HEK293 (cell line): ENCODE data around the gene PLP2.
"Not testable (repeated sequence)": the region's sequence is repeated elsewhere in the genome, so short reads cannot be mapped to it uniquely, and the experiment has no call there.

Source experiments
- CTCF ChIA-PET: fragments of 350-600 bp; formaldehyde crosslinking; extraction: SDS; loops from one replicate; lab custom pipeline; 2021; ENCODE audit warnings: antibody characterized with exemption; lab: Yijun Ruan, JAX
- POLR2A ChIA-PET: fragments of 300-600 bp; formaldehyde crosslinking; extraction: SDS; loops from one replicate; lab custom pipeline; 2020; ENCODE audit warnings: antibody characterized with exemption, inconsistent platforms; lab: Yijun Ruan, JAX
- H3K27ac ChIP-seq: fragments of 200-500 bp; sonication (Bioruptor generic); 2 replicates; pipeline ENCODE4 v1.5.1; 2014; ENCODE audit warnings: low read depth, low read length, control low read depth, inconsistent platforms; ENCODE audit errors: extremely low read depth
- H3K36me3 ChIP-seq, 2 experiments: fragments of 200-500 bp in 1 of 2; sonication (Bioruptor generic) in 1 of 2; 1 replicate in 1 of 2; 2 replicates in 1 of 2; pipeline ENCODE4 v1.5.1; 2014 to 2017; ENCODE audit warnings: inconsistent platforms in 2 of 2, low read length in 2 of 2; ENCODE audit not compliant: control insufficient read depth in 2 of 2, insufficient read depth in 1 of 2
- H3K4me1 ChIP-seq: fragments of 200-500 bp; sonication (Bioruptor generic); 2 replicates; pipeline ENCODE4 v1.5.1; 2014; ENCODE audit warnings: mild to moderate bottlenecking, low read length, inconsistent platforms; ENCODE audit not compliant: control insufficient read depth, insufficient read depth
- H3K4me3 ChIP-seq: 2 replicates; pipeline ENCODE4 v1.5.1; 2011; ENCODE audit warnings: low read depth, mild to moderate bottlenecking, control low read depth, low read length, moderate library complexity
- H3K9me3 ChIP-seq: fragments of 200-500 bp; sonication (Bioruptor generic); 2 replicates; pipeline ENCODE4 v1.5.1; 2014; ENCODE audit warnings: low read depth, low read length, inconsistent platforms; ENCODE audit not compliant: control insufficient read depth, insufficient read depth
- HOXD13 ChIP-seq: sonication (generic); formaldehyde crosslinking; IDR thresholded peaks from 2 replicates; pipeline ENCODE4 v1.8.0; 2022; ENCODE audit warnings: missing genetic modification reagents, borderline replicate concordance
- PRDM2 ChIP-seq: fragments of 450-650 bp; formaldehyde crosslinking; IDR thresholded peaks from 2 replicates; pipeline ENCODE4 v1.5.1; 2016; ENCODE audit warnings: missing biosample characterization, missing genetic modification characterization, borderline replicate concordance
- RBAK ChIP-seq: fragments of 450-650 bp; formaldehyde crosslinking; IDR thresholded peaks from 2 replicates; pipeline ENCODE4 v1.5.1; 2016; ENCODE audit warnings: missing biosample characterization, missing genetic modification characterization
- WT1 ChIP-seq: fragments of 450-650 bp; formaldehyde crosslinking; IDR thresholded peaks from 2 replicates; pipeline ENCODE4 v1.5.1; 2016; ENCODE audit warnings: missing biosample characterization, missing genetic modification characterization
- ZBTB11 ChIP-seq: fragments of 450-650 bp; formaldehyde crosslinking; conservative IDR thresholded peaks from 2 replicates; pipeline ENCODE4 v1.5.1; 2016; ENCODE audit warnings: low read depth, missing biosample characterization, missing genetic modification characterization
- ZEB2 ChIP-seq: fragments of 450-650 bp; formaldehyde crosslinking; IDR thresholded peaks from 2 replicates; pipeline ENCODE4 v1.5.1; 2016; ENCODE audit warnings: missing biosample characterization, missing genetic modification characterization
- ZIC2 ChIP-seq: fragments of 450-650 bp; formaldehyde crosslinking; IDR thresholded peaks from 2 replicates; pipeline ENCODE4 v1.5.1; 2016; ENCODE audit warnings: missing biosample characterization, missing genetic modification characterization
- ZNF211 ChIP-seq: fragments of 450-650 bp; formaldehyde crosslinking; IDR thresholded peaks from 2 replicates; pipeline ENCODE4 v1.5.1; 2016; ENCODE audit warnings: low read depth, missing biosample characterization, missing genetic modification characterization
- ZNF223 ChIP-seq: fragments of 450-650 bp; formaldehyde crosslinking; IDR thresholded peaks from 2 replicates; pipeline ENCODE4 v1.5.1; 2016; ENCODE audit warnings: missing biosample characterization, missing genetic modification characterization
- ZNF24 ChIP-seq: fragments of 450-650 bp; formaldehyde crosslinking; IDR thresholded peaks from 2 replicates; pipeline ENCODE4 v1.5.1; 2016; ENCODE audit warnings: missing biosample characterization, missing genetic modification characterization
- ZNF341 ChIP-seq: fragments of 450-650 bp; formaldehyde crosslinking; IDR thresholded peaks from 2 replicates; pipeline ENCODE4; 2016; ENCODE audit warnings: low read depth, missing biosample characterization, missing genetic modification characterization
- ZNF37A ChIP-seq: fragments of 450-650 bp; IDR thresholded peaks from 2 replicates; pipeline ENCODE4 v1.5.1; 2018; ENCODE audit warnings: missing biosample characterization, missing genetic modification characterization
- ZNF423 ChIP-seq: fragments of 450-650 bp; formaldehyde crosslinking; IDR thresholded peaks from 2 replicates; pipeline ENCODE4 v1.5.1; 2016; ENCODE audit warnings: missing biosample characterization, missing genetic modification characterization
- ZNF473 ChIP-seq: fragments of 450-650 bp; formaldehyde crosslinking; IDR thresholded peaks from 2 replicates; pipeline ENCODE4 v1.5.1; 2017; ENCODE audit warnings: missing biosample characterization, missing genetic modification characterization
- ZNF521 ChIP-seq: fragments of 450-650 bp; formaldehyde crosslinking; IDR thresholded peaks from 2 replicates; pipeline ENCODE4 v1.5.1; 2017; ENCODE audit warnings: missing biosample characterization, mild to moderate bottlenecking, missing genetic modification characterization
- ZNF639 ChIP-seq: fragments of 450-650 bp; formaldehyde crosslinking; IDR thresholded peaks from 2 replicates; pipeline ENCODE4 v1.5.1; 2016; ENCODE audit warnings: missing biosample characterization, missing genetic modification characterization
- ZNF645 ChIP-seq: fragments of 450-650 bp; formaldehyde crosslinking; IDR thresholded peaks from 2 replicates; pipeline ENCODE4; 2016; ENCODE audit warnings: missing biosample characterization, missing genetic modification characterization
- ZNF658 ChIP-seq: fragments of 450-650 bp; formaldehyde crosslinking; IDR thresholded peaks from 2 replicates; pipeline ENCODE4; 2016; ENCODE audit warnings: missing biosample characterization, missing genetic modification characterization
- ZNF660 ChIP-seq: fragments of 450-650 bp; IDR thresholded peaks from 2 replicates; pipeline ENCODE4 v1.5.1; 2018; ENCODE audit warnings: missing biosample characterization, mild to moderate bottlenecking, missing genetic modification characterization
- ZNF664 ChIP-seq: fragments of 450-650 bp; formaldehyde crosslinking; IDR thresholded peaks from 2 replicates; pipeline ENCODE4 v1.5.1; 2016; ENCODE audit warnings: missing biosample characterization, missing genetic modification characterization
- ZSCAN30 ChIP-seq: fragments of 450-650 bp; IDR thresholded peaks from 2 replicates; pipeline ENCODE4 v1.5.1; 2018; ENCODE audit warnings: missing biosample characterization, mild to moderate bottlenecking, missing genetic modification characterization, moderate library complexity

The PLP2 gene

GRCh38 chrX:49172280-49172780 is 632 bp downstream of the PLP2 start (continued):
- TF ChIP-seq ZBTB11 (tag by site-specific recombination) = no peak; the same call in 1 of the 2 replicates
- TF ChIP-seq ZNF473 (tag by site-specific recombination) = no peak
- TF ChIP-seq WT1 = no peak; the same call in 1 of the 2 replicates
- no peak for TF ChIP-seq HOXD13 (CRISPR knock-in tag)
- TF ChIP-seq ZNF664 (tag by site-specific recombination) = no peak
- TF ChIP-seq ZNF521 = no peak
- TF ChIP-seq ZSCAN30 (tag by site-specific recombination) = 0 out of 2 replicates have a peak, but pooled peaks have one; percentile 31
- TF ChIP-seq ZNF211 = no peak
- no peak for TF ChIP-seq ZNF645 (tag by site-specific recombination)
- TF ChIP-seq ZIC2 = peak; percentile 53; the same call in 1 of the 2 replicates
- no peak for TF ChIP-seq ZNF223
- TF ChIP-seq PRDM2 (tag by site-specific recombination) = no peak
- no peak for TF ChIP-seq ZNF24 (tag by site-specific recombination)
- peak; percentile 66 for TF ChIP-seq ZNF423 (tag by site-specific recombination)
- no peak for TF ChIP-seq RBAK (tag by site-specific recombination)
- no peak for TF ChIP-seq ZNF341 (tag by site-specific recombination)
- TF ChIP-seq ZNF660 (tag by site-specific recombination) = no peak; the same call in 1 of the 2 replicates
- TF ChIP-seq ZEB2 (tag by site-specific recombination) = peak; percentile 52; the same call in 1 of the 2 replicates
- no peak for TF ChIP-seq ZNF37A (tag by site-specific recombination)
- TF ChIP-seq ZNF639 (tag by site-specific recombination) = no peak
- no peak for TF ChIP-seq ZNF658

GRCh38 chrX:49173544-49173943 is 1.8 kb downstream of the PLP2 start:
- not testable (repeated sequence) for H3K4me3 ChIP-seq

More at GRCh38 chrX:49173544-49173943, 1.8 kb downstream of the PLP2 start:
- H3K36me3 ChIP-seq = peaks cover 11 to 24% of the 10 kb centered on the region in 2 experiments; a peak in 2 of 3 replicates
- ChIA-PET POLR2A (interaction anchor here (1.7 kb wide), 1 partner anchor 17 kb away, joined by 11 read pairs; no protein-coding TSS in a partner anchor), CTCF (interaction anchor here (1.1 kb wide), 1 partner anchor 17 kb away, joined by 4 read pairs; no protein-coding TSS in a partner anchor)
- H3K27ac ChIP-seq, H3K9me3 ChIP-seq, H3K4me1 ChIP-seq: not testable (repeated sequence)
